NCI-H1092 (cell line): ENCODE results near the gene CSPG5.
A peak's percentile ranks its signal among the peaks of the same experiment; 100 is the strongest.

Experiments
- DNase-seq: peaks from one replicate; lab custom pipeline; 2025; lab: John Stamatoyannopoulos, UW

CSPG5 gene

GRCh38 chr3:47536967-47537366 is 41.7 kb downstream of the CSPG5 start:
- no peak for DNase-seq

- no peak for DNase-seq
These were observed 42.3 kb downstream of the CSPG5 start for GRCh38 chr3:47536221-47536891.

- DNase-seq = no peak
These were observed 44.6 kb downstream of the CSPG5 start for GRCh38 chr3:47533996-47534454.

- no peak for DNase-seq
These were observed 45.2 kb downstream of the CSPG5 start for GRCh38 chr3:47533481-47533880.

DNA sequence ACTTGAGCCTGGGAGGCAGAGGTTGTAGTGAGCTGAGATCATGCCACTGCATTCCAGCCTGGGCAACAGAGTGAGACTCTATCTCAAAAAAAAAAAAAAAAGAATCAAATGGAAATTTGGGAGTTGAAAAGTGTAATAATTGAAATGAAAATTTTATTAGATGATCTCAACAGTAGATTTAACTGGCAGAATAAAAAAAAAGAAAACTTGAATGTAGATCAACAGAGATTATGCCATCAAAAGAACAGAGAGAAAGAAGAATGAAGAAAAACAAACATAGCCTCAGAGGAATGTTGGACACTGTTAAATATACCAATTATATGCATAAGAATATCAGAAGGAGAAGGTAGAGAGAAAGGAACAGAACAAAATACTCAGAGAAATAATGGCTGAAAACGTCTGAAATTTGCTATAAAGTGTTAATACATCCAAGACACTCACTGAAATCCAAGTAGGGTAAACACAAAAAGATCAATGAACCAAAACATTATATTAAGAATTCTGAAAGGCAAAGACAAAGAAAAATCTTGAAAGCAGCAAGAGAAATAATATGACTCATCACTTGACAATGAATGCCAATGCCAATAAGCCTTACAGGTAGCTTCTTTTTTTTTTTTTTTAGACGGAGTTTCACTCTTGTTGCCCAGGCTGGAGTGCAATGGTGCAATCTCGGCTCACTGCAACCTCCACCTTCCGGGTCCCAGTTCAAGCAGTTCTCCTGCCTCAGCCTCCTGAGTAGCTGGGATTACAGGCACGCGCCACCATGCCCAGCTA is 50.5 kb downstream of the CSPG5 start:
- DNase-seq = no peak

DNA sequence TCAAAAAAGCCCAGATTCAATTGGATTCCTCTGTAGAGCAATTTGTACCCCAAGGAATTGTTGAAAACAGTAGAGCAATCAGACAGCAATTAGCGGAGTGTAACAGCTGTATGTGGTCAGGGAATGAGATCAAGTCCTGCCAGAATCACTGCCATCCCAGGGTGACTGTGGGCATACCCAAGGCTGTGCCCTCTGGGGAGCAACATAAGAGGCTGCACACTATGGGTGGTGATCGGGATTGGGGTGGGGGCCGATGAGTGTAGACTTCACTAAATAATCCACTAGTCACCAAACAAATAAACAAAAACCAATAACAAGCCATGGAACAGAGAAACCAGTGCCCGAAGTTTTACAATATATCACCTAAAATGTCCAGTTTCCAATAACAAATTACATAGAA is 53.0 kb downstream of the CSPG5 start:
- no peak for DNase-seq

DNA sequence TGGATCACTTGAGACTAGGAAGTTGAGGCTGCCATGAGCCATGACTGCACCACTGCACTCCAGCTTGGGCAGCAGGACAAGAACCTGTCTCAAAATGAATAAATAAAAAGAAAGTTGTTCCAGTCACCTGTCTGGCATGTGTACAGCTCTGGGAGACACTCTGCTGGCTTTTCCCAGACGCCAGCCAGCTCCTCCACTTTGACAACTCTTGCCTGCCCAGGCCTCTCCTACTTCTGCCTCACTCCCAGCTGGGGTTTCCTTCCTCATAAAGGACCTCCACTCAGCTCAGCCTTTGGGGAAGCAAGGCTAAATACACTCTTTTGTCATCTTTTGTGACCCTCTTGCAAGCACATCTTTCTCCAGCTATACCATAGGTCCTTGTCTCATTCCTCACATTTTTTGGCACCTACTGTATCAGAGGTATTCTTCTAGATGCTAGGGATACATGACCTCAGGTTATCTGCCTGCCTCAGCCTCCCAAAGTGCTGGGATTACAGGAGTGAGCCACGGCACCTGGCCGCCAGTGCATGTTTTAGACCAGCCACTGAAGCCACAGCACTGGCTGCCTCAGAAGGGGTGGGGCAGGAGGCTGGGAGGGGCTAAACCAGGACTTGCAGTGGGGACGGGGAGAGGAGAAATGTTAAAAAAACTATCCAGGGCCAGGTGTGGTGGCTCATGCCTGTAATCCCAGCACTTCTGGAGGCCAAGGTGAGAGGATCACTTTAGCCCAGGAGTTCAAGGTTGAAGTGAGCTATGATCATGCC is 55.2 kb downstream of the CSPG5 start:
- no peak for DNase-seq

- DNase-seq = peak; percentile 64
These were observed 56.3 kb downstream of the CSPG5 start for GRCh38 chr3:47522082-47522987.

DNA sequence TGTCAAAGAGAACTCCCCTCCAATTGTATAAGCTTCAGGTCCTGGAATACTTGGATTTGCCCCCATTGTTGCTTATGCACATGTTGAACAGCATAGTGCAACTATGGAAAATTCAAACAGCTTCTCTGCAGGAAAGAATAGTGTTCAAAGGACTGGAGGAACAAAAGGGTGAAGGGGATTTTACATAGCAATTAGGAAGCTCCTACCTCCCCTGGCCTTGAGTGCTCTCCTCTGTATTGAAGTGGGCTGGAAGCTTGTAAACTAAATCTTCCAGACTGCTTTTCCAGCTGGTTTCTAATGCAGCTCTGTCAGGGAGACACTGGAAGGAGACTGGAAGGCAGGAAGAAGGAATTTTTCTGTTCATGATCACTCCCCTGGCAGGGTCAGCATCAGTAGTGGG is 57.9 kb downstream of the CSPG5 start:
- no peak for DNase-seq

DNA sequence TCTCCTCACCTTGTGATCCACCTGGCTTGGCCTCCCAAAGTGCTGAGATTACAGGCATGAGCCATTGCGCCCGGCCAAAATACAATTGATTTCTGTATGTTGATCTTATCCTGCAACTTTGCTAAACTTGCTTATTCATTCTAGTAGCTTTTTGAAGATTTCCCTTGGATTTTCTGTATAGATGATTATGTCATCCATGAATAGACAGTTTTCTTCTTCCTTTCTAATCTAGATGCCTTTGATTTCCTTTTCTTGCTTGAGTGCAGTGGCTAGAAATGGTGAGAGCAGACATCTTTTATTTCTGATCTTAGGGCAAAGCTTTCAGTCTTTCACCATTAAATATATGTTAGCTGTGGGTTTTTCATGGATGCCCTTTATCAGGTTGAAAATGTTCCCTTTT is 60.7 kb downstream of the CSPG5 start:
- DNase-seq = no peak

GRCh38 chr3:47515864-47516319 is 62.8 kb downstream of the CSPG5 start:
- DNase-seq = no peak

DNA sequence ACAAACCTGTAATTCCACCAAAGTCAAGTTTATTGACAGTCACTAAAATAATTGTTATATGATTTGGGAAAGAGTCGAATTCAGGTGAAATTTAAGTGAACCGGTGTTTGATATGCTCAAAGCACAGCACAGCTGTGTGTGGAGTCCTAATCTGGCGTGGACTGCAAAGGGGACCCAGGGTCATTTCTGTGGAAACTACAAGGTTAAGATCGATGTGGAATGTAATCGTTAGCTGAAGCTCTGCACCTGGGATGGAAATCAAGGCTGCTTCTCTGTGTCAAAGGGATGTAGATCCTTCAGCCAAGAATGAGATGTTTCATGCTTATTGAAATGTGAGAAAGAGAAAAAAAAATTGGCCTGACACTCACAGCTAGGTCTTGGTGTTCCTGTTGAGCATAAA is 63.6 kb downstream of the CSPG5 start:
- DNase-seq = no peak

DNA sequence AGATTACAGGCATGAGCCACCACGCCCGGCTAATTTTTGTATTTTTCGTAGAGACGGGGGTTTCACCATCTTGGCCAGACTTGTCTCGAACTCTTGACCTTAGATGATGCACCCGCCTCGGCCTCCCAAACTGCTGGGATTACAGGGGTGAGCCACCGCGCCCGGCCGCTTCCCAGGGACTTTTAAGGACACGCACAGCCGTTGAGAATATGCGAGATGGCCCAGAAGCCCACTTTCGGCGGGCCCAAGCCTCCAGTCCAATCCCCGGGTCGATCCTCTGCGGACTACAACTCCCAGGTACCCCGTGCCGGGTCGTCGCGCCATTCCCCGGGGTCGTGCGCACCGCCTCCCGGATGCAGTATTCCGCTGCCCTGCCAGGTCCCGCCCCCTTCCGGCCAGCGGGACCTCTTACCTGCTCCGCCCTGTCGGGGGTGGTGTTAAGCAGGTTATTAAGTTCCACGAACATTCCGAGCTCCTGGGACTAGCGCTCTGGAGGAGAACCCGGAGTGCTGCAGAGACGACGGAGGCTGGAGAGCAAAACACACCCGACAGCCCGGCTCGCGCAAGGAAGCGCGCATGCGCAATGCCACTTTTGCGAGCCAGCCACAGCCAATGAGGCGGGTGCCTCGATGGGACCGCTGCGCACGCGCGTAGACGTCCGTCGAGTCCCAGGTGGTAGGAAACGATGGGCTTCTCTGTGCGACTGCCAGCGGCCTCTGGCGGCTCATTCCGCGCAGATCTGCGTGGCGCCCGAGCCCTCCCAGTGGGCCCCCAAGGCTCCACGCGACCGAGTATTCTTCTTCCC is 65.3 kb downstream of the CSPG5 start, which contains the start of gene ELP6:
ELP6 (minus strand) TSS at position 588 of the 805 bp plus-strand sequence; CDS start at position 466, 122 bp downstream.
- peak; percentile 89 for DNase-seq

- no peak for DNase-seq
These were observed 66.1 kb downstream of the CSPG5 start for GRCh38 chr3:47512416-47513124.
